H1 (cell line): Measurements from ENCODE around the gene MDH1. TPM values are rescaled to one million over a fixed set of nuclear protein-coding genes. Genes with fewer than 3 reads are reported as not detected.

Experiments used
- CTCF ChIA-PET: fragments of 300-600 bp; sonication (Branson Sonifier 250); formaldehyde crosslinking; loops from one replicate; lab custom pipeline; 2021; ENCODE audit not compliant: partially characterized antibody; lab: Charles Lee
- POLR2A ChIA-PET: fragments of 300-600 bp; sonication (Branson Sonifier 250); formaldehyde crosslinking; loops from one replicate; lab custom pipeline; 2021; ENCODE audit warnings: inconsistent platforms; ENCODE audit not compliant: partially characterized antibody; lab: Charles Lee
- DNase-seq, 2 experiments: peaks; one replicate each; pipeline versions ENCODE4 v3.0.0 to v3.0.0-alpha.2; 2010 to 2022; ENCODE audit warnings: low spot score in 2 of 2, low read depth in 1 of 2, mixed read lengths in 1 of 2
- FAIRE-seq: peaks from 2 replicates; lab custom pipeline; 2011; peaks lifted over from hg19 to GRCh38; lab: Jason Lieb, UNC
- H2AFZ ChIP-seq: 2 replicates; pipeline ENCODE4 v1.8.1; 2012; ENCODE audit warnings: low read length, inconsistent platforms
- H2AK5ac ChIP-seq: 2 replicates; pipeline ENCODE4 v1.6.1; 2013; ENCODE audit warnings: low read depth, low read length
- H2BK120ac ChIP-seq: replicated peaks from 2 replicates; pipeline ENCODE3; 2013; ENCODE audit warnings: low read depth, low read length, inconsistent platforms
- H2BK12ac ChIP-seq: 2 replicates; pipeline ENCODE4 v1.6.1; 2013; ENCODE audit warnings: low read depth, low read length
- H2BK15ac ChIP-seq: 2 replicates; pipeline ENCODE4 v1.6.1; 2013; ENCODE audit warnings: low read length
- H2BK20ac ChIP-seq: 2 replicates; pipeline ENCODE4 v1.6.1; 2013; ENCODE audit warnings: low read length
- H2BK5ac ChIP-seq: 2 replicates; pipeline ENCODE4 v1.6.1; 2013; ENCODE audit warnings: low read depth, low read length
- H3K14ac ChIP-seq: 2 replicates; pipeline ENCODE4 v1.6.1; 2013; ENCODE audit warnings: inconsistent platforms; ENCODE audit not compliant: insufficient read length
- H3K18ac ChIP-seq: 2 replicates; pipeline ENCODE4 v1.6.1; 2013; ENCODE audit warnings: low read length; ENCODE audit errors: extremely low read depth
- H3K23ac ChIP-seq: 2 replicates; pipeline ENCODE4 v1.6.1; 2013; ENCODE audit warnings: inconsistent platforms; ENCODE audit not compliant: insufficient read length
- H3K23me2 ChIP-seq: 2 replicates; pipeline ENCODE4 v1.6.1; 2013; ENCODE audit warnings: low read depth, low read length
- H3K27ac ChIP-seq: 2 replicates; pipeline ENCODE4 v1.6.1; 2011; ENCODE audit warnings: low read depth, low read length, inconsistent platforms
- H3K27me3 ChIP-seq, 4 experiments: replicated peaks in 1 of 4; 1 replicate in 1 of 4; 2 replicates in 3 of 4; pipeline versions ENCODE4 v1.6.1 to v1.8.1; 2011 to 2013; ENCODE audit warnings: low read length in 3 of 4, mild to moderate bottlenecking in 3 of 4, inconsistent platforms in 2 of 4, mixed read lengths in 2 of 4, moderate library complexity in 1 of 4; ENCODE audit not compliant: control insufficient read depth in 3 of 4, insufficient read depth in 3 of 4; ENCODE audit errors: extremely low read depth in 1 of 4
- H3K36me3 ChIP-seq, 4 experiments: 2 replicates each; pipeline versions ENCODE4 v1.6.1 to v1.8.1; 2011 to 2013; ENCODE audit warnings: mild to moderate bottlenecking in 4 of 4, low read length in 3 of 4, moderate library complexity in 2 of 4, control low read depth in 1 of 4, inconsistent platforms in 1 of 4; ENCODE audit not compliant: insufficient read depth in 4 of 4, control insufficient read depth in 2 of 4
- H3K4ac ChIP-seq: replicated peaks from 2 replicates; pipeline ENCODE3; 2013; ENCODE audit warnings: low read length, low read depth, mixed read lengths, inconsistent platforms; ENCODE audit not compliant: insufficient read length
- H3K4me1 ChIP-seq, 4 experiments: replicated peaks in 1 of 4; 1 replicate in 1 of 4; 2 replicates in 3 of 4; pipeline versions ENCODE4 v1.6.1 to v1.8.1; 2011 to 2013; ENCODE audit warnings: low read length in 3 of 4, inconsistent platforms in 2 of 4, mixed read lengths in 1 of 4; ENCODE audit not compliant: insufficient read depth in 4 of 4, control insufficient read depth in 3 of 4
- H3K4me2 ChIP-seq, 2 experiments: 2 replicates each; pipeline versions ENCODE4 v1.6.1 to v1.8.1; 2011 to 2013; ENCODE audit warnings: low read depth in 2 of 2, low read length in 2 of 2, control low read depth in 1 of 2, inconsistent platforms in 1 of 2, mild to moderate bottlenecking in 1 of 2; ENCODE audit not compliant: insufficient read depth in 1 of 2
- H3K4me3 ChIP-seq, 4 experiments: fragments of 200-600, 300-600 bp in 1 of 4; sonication (generic), shearing (Covaris generic), sonication (Bioruptor Twin) in 1 of 4; 2 replicates each; pipeline versions ENCODE4 v1.5.1 to v1.8.1; 2011 to 2016; ENCODE audit warnings: low read length in 4 of 4, low read depth in 3 of 4, control low read depth in 2 of 4, inconsistent platforms in 2 of 4, mild to moderate bottlenecking in 2 of 4, mixed read lengths in 1 of 4, moderate library complexity in 1 of 4; ENCODE audit not compliant: insufficient read depth in 2 of 4; ENCODE audit errors: extremely low read depth in 1 of 4
- H3K56ac ChIP-seq: replicated peaks from 2 replicates; pipeline ENCODE3; 2013; ENCODE audit warnings: low read depth, mild to moderate bottlenecking, mixed read lengths, low read length, inconsistent platforms; ENCODE audit not compliant: insufficient read length
- H3K79me1 ChIP-seq: 2 replicates; pipeline ENCODE4 v1.6.1; 2013; ENCODE audit warnings: low read depth, low read length, control low read depth
- H3K79me2 ChIP-seq, 2 experiments: 2 replicates each; pipeline versions ENCODE4 v1.6.1 to v1.8.1; 2012 to 2013; ENCODE audit warnings: low read length in 2 of 2, mild to moderate bottlenecking in 2 of 2, inconsistent platforms in 1 of 2; ENCODE audit not compliant: insufficient read depth in 2 of 2, control insufficient read depth in 1 of 2
- H3K9ac ChIP-seq, 4 experiments: replicated peaks in 1 of 4; 1 replicate in 1 of 4; 2 replicates in 3 of 4; pipeline versions ENCODE4 v1.6.1 to v1.8.1; 2011 to 2013; ENCODE audit warnings: low read depth in 3 of 4, low read length in 3 of 4, control low read depth in 2 of 4, mild to moderate bottlenecking in 2 of 4, moderate library complexity in 2 of 4, inconsistent platforms in 1 of 4; ENCODE audit errors: extremely low read depth in 1 of 4
- H3K9me3 ChIP-seq, 2 experiments: 2 replicates each; pipeline versions ENCODE4 v1.6.1 to v1.8.1; 2012 to 2013; ENCODE audit warnings: mild to moderate bottlenecking in 2 of 2, moderate library complexity in 2 of 2, control low read depth in 1 of 2, inconsistent platforms in 1 of 2, low read depth in 1 of 2, low read length in 1 of 2, mixed read lengths in 1 of 2; ENCODE audit not compliant: insufficient read depth in 2 of 2
- H4K20me1 ChIP-seq, 2 experiments: replicated peaks in 1 of 2; 2 replicates each; pipeline versions ENCODE3 to v1.8.1; 2011 to 2013; ENCODE audit warnings: inconsistent platforms in 2 of 2, low read length in 2 of 2, mild to moderate bottlenecking in 1 of 2; ENCODE audit not compliant: insufficient read depth in 2 of 2, control insufficient read depth in 1 of 2
- H4K5ac ChIP-seq: 2 replicates; pipeline ENCODE4 v1.6.1; 2013; ENCODE audit warnings: low read length, low read depth, mixed read lengths, inconsistent platforms; ENCODE audit not compliant: insufficient read length
- H4K8ac ChIP-seq: 2 replicates; pipeline ENCODE4 v1.8.0; 2013; ENCODE audit warnings: mild to moderate bottlenecking, moderate library complexity, low read length, inconsistent platforms; ENCODE audit not compliant: insufficient read depth; ENCODE audit errors: extremely low read depth
- H4K91ac ChIP-seq: replicated peaks from 2 replicates; pipeline ENCODE3; 2013; ENCODE audit warnings: low read length, mixed read lengths, inconsistent platforms; ENCODE audit not compliant: insufficient read length
- BCL11A ChIP-seq, 2 experiments: IDR thresholded peaks; one replicate each; pipeline ENCODE4 v1.6.1; 2011; ENCODE audit warnings: low read depth in 2 of 2, low read length in 2 of 2, mild to moderate bottlenecking in 2 of 2
- CBX8 ChIP-seq: fragments of 300-800, 300-1000 bp; sonication (generic); IDR thresholded peaks from 2 replicates; pipeline ENCODE4 v1.7.1; 2016; ENCODE audit warnings: low read depth, low read length, borderline replicate concordance
- CTBP2 ChIP-seq: IDR thresholded peaks from 2 replicates; pipeline ENCODE4 v1.7.0; 2011; ENCODE audit warnings: borderline replicate concordance, mild to moderate bottlenecking, moderate library complexity, mixed read lengths, low read length; ENCODE audit not compliant: insufficient read depth, insufficient read length
- FOSL1 ChIP-seq: IDR thresholded peaks from 2 replicates; pipeline ENCODE4 v1.6.1; 2011; ENCODE audit warnings: mild to moderate bottlenecking, low read depth, low read length, moderate library complexity; ENCODE audit not compliant: insufficient read depth
- SIN3A ChIP-seq, 2 experiments: IDR thresholded peaks in 1 of 2; conservative IDR thresholded peaks in 1 of 2; 2 replicates each; pipeline ENCODE4 v1.6.1; 2011 to 2012; ENCODE audit warnings: low read length in 2 of 2, improper control_type of control experiment in 1 of 2, low read depth in 1 of 2, mild to moderate bottlenecking in 1 of 2
- SP2 ChIP-seq: IDR thresholded peaks from 2 replicates; pipeline ENCODE4 v1.6.1; 2012; ENCODE audit warnings: mild to moderate bottlenecking, low read length, inconsistent platforms
- SRF ChIP-seq: IDR thresholded peaks from 2 replicates; pipeline ENCODE4 v1.6.1; 2011; ENCODE audit warnings: mild to moderate bottlenecking, low read depth, low read length, moderate library complexity
- WGBS, 2 experiments: shearing (Covaris generic) in 1 of 2; methylation state at CpG; one replicate each; pipeline versions ENCODE4 v1.1.6 to v1.1.7; 2013 to 2015; ENCODE audit warnings: low lambda C conversion rate in 2 of 2, mixed read lengths in 2 of 2, inconsistent platforms in 1 of 2, low coverage in 1 of 2, missing lambda C conversion rate in 1 of 2; ENCODE audit not compliant: insufficient replicate concordance in 2 of 2, insufficient coverage in 1 of 2, insufficient read length in 1 of 2; ENCODE audit errors: extremely low coverage in 1 of 2, missing lambda C conversion rate in 1 of 2; 5-methylcytosine and 5-hydroxymethylcytosine counted together
- polyA plus RNA-seq, 7 experiments: library from polyadenylated mRNA; depleted of rRNA in 3 of 7; stranded (reverse) in 5 of 7; unstranded in 2 of 7; fragments of >200 nt in 5 of 7; fragments of 200-250 nt in 2 of 7; gene quantifications; 1 replicate in 5 of 7; 2 replicates in 1 of 7; 4 replicates in 1 of 7; pipeline versions ENCODE4 v1.2.1 to v1.2.3, GENCODE V29; 2011 to 2013; ENCODE audit warnings: missing spikeins in 2 of 7, mixed read lengths in 2 of 7
- total RNA-seq: library from RNA; stranded (reverse); fragmentation: NEBNext Ultra II Directional; extraction: Animal tissue kit (Norgen Biotek cat#: 25700); gene quantifications from 2 replicates; pipeline ENCODE4 v1.2.1, GENCODE V29; 2021

Gene MDH1
- total and polyA plus RNA-seq, 2 of the 8 experiments (the other 6 are each of a cell fraction or from before 2014, with no cell fraction given), result 353 to 376 TPM

- Histone ChIP-seq H3K27ac (no peak overlapping the region), H2BK5ac (no peak overlapping the region), H3K4me1 (no peaks in the 10 kb centered on the region), H3K56ac (no peak overlapping the region), H2BK120ac (no peak overlapping the region), H3K79me2 (no peaks in the 10 kb centered on the region), H3K23me2 (no peaks in the 10 kb centered on the region), H2BK20ac (no peak overlapping the region), H3K9ac (no peak overlapping the region), H2AK5ac (no peak overlapping the region), H3K18ac (no peak overlapping the region), H3K4me2 (no peak overlapping the region), H2BK12ac (no peak overlapping the region), H4K91ac (no peak overlapping the region), H3K79me1 (no peaks in the 10 kb centered on the region; the same call in 1 of the 2 replicates), H4K8ac (no peak overlapping the region), H3K14ac (no peak overlapping the region), H4K20me1 (no peaks in the 10 kb centered on the region), H3K27me3 (no peaks in the 10 kb centered on the region), H2AFZ (no peak overlapping the region), H3K4ac (no peak overlapping the region), H3K36me3 (no peaks in the 10 kb centered on the region), H3K9me3 (peaks cover 0 to 4% of the 10 kb centered on the region in 2 experiments; a peak in 1 of 4 replicates), H3K4me3 (no peak overlapping the region), H3K23ac (no peak overlapping the region), H2BK15ac (no peak overlapping the region), H4K5ac (no peak overlapping the region)
- FAIRE-seq, result no peak
- POLR2A ChIA-PET, result no interaction called here
- DNase-seq, result no peak
- CTCF ChIA-PET, result interaction anchor here (1.3 to 1.7 kb wide), 2 partner anchors 11 to 12 kb away, joined by 3 to 5 read pairs; no protein-coding TSS in a partner anchor
- TF ChIP-seq BCL11A (IDR thresholded peaks at IDR 0.05; ENCODE audit: low read depth in 2 of 2, low read length in 2 of 2) (no peak), FOSL1 (no peak), CBX8 (no peak), SP2 (no peak), SIN3A (conservative IDR thresholded peaks at IDR 0.05 in 1 of 2, IDR thresholded peaks at IDR 0.05 in 1 of 2; ENCODE audit: low read depth in 1 of 2, low read length in 2 of 2) (no peak), CTBP2 (no peak), SRF (no peak)
- WGBS, 2 experiments, result 86% methylated on average over 3 of the region's 3 CpGs; no CpG with 5 or more reads in 1 of the 2 experiments
Measured at GRCh38 chr2:63651356-63651755, 62.6 kb downstream of the MDH1 start.
